HG03103 (cell line): ENCODE measurements around the gene DVL1.
A peak's percentile ranks its signal among the peaks of the same experiment; 100 is the strongest.

Experiments
- ATAC-seq: cut with Tn5 transposase; IDR thresholded peaks from one replicate; pipeline ENCODE4 v1.9.1; 2021; ENCODE audit warnings: low read depth; ENCODE audit not compliant: unreplicated experiment

DVL1 gene

GRCh38 chr1:1314237-1314586, 35.0 kb downstream of the DVL1 start:
- ATAC-seq = no peak

- no peak for ATAC-seq
Observed at GRCh38 chr1:1313500-1314236, 35.5 kb downstream of the DVL1 start.

DNA sequence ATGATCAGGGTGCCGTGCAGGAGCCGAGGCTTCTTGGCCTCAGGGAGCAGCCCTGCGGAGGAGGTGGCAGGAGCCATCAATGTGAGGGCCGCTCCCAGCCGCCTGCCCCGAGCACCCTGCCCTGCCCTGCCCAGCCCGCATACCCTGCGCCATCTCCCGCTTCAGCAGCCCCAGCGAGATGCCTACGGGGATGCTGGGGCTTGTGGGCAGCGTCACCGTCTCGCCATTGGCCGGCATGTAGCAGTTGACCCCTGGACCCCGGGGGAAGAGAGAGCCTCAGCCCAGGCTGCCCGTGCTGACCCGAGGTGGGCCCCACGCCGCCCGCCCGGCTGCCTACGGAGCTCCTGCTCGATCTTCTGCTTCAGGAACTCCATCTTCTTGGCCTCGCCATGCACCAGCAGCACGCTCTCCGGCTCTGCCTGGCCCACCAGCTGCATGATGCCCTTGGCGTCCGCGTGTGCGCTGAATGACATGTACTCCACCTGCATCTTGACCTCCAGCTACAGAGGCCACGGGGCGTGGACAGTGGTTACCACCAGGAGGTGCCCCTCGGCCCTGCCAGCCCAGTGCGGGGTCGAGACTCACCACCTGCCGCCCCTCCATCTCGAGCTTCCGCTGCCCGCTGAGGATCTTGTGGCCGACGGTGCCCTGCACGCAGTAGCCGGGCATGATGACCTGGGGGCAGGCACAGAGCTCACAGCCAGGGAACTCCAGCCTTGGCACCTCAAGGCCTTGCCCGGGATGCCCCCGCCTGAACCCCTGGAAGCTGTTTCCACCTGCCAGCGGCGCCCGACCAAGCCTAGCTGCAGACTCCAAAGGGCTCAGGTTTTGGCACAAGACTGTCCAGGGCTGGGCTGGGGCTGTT, 36.5 kb downstream of the DVL1 start:
- ATAC-seq = no peak

DNA sequence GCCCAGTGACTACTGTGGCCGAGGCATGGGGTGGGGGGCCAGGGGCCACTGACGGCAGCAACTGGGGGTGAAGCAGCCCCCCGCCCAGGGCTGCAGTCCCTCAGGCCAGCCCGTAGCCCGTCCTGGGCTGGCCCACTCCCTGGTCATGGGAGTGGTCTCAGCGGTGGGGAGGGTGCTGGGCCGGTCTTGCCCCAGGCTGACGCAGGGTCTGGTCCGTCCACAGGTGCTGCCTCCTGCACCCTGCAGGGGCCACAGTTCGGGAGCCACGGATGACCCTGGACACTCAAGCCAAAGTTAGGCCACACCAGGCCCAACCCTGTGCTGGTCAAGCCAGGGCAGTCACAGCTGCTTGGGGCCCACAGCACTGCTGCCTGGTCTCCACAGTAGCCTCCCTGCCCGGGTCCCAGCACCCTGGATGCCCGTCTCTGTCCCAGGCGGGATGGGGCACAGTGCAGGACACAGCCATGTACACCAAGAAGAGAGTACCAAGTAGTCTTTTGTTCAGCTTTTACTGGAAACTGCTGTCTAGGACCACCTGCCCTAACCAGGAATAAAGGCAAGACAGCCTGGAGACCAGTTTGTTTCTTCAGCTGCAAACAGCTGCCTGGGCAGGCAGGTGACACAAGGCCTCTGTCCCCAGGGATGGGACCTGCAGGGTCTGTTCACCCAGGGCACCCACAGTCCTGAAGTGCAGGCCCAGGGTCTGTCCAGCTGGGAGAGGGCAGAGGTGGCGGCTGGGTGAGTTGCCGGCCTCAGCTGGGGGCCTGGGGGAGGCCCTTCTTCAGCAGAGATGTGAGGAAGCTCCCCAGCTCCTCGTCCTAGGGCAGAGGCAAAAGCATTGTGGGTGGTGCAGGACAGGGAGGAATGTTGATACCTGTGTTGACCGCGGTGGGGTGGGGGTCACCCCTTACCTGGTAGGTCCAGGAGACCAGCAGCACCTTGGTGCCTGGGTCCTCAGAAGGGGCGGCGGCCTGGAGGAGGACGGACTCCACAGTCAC, 37.8 kb downstream of the DVL1 start:
- no peak for ATAC-seq

DNA sequence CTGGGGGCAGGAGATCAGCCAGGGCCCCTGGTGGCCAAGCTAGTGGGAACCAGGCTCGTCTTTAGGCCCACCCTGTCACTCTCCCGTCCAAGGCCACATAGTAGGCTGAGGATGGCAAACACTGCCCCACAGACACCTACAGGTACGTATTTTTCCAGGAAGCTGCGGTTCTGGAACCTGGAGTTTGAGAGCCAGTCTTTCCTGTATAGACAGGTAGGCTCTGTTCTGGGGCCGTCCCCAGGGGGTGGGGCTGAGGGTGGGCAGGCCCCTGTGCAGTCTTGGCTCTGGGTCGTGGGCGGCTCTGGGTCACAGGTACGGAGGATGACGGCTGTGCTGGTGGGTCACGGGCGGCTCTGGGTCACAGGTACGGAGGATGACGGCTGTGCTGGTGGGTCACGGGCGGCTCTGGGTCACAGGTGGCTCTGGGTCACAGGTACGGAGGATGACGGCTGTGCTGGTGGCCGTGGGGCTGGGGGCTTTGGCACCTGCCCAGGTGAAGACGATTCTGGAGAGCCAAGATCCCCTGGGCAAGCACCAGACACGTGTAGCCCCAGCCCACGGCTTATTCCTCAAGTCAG, 38.7 kb downstream of the DVL1 start:
- no peak for ATAC-seq

DNA sequence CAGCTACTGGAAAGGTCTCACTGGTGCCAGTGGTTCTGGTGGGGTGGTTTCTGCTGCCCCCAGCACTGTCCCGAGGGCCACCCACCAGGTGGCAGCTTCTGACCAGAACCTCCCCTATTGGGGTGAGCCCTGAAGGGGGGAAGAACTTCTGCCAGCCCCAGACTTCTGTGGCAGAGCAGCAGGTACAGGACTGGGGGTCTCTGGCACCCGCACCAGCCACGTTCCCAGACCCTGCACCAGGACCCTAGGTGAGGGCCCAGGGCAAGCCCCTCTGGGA, 39.2 kb downstream of the DVL1 start:
- ATAC-seq = no peak

DNA sequence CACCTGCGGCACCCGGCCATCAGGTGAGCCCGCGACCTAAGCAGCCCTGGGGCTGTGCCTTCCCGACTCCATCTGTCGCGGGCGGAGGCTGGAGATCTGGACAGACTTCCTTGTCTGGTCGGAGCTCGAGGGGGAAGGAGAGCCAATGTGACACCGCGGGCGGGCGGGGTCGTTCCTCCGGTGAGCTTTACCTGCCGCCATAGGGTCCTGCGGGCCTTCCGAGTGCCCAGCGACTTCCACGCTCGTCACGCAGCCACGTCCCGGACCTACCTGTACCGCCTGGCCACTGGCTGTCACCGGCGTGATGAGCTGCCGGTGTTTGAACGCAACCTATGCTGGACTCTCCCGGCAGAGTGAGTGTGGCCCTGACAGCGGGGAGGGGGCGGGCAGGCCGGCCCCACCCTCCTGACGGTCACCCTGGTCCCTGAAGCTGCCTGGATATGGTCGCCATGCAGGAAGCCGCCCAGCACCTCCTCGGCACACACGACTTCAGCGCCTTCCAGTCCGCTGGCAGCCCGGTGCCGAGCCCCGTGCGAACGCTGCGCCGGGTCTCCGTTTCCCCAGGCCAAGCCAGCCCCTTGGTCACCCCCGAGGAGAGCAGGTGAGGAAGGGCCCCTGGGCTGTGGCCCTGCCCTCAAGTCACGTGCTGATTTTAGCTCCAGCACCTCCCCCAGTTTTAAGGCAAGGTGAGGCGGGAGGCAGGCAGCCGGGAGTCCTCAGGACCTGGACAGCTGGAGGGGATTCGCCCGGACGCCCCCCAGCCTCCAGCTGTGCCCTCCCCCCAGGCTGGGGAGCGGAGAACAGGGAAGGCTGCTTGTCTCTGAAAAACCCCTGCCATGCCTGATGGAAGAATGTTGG, 39.7 kb downstream of the DVL1 start:
- no peak for ATAC-seq

DNA sequence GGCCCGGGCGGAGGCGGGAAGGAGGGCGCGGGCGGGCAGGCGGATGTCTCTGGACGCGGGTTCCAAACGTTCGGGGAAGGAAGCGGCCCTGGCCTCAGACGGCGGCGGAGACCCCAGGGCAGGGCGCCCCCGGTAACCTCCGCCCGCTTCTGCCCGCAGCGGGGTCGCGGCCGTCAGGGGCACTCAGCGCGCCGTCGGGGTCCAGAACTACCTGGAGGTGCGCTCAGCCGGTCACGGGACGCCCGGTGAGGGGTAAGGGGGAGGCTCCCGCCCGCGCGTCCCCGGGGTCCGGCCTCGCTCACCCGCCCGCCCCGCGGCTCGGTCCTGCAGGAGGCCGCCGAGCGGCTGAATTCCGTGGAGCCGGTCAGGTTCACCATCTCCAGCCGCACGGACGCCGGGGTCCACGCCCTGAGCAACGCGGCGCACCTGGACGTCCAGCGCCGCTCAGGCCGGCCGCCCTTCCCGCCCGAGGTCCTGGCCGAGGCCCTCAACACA, 40.4 kb downstream of the DVL1 start:
- no peak for ATAC-seq

GRCh38 chr1:1307923-1308755, 41.1 kb downstream of the DVL1 start, which contains the start of the genes ACAP3 and PUSL1:
TSS of gene ACAP3 (minus strand) at chr1:1307930. CDS start at chr1:1307815, 115 bp downstream.
TSS of gene PUSL1 (plus strand) at chr1:1308597. CDS start at chr1:1308644, 47 bp downstream.
- peak; percentile 49 for ATAC-seq

DNA sequence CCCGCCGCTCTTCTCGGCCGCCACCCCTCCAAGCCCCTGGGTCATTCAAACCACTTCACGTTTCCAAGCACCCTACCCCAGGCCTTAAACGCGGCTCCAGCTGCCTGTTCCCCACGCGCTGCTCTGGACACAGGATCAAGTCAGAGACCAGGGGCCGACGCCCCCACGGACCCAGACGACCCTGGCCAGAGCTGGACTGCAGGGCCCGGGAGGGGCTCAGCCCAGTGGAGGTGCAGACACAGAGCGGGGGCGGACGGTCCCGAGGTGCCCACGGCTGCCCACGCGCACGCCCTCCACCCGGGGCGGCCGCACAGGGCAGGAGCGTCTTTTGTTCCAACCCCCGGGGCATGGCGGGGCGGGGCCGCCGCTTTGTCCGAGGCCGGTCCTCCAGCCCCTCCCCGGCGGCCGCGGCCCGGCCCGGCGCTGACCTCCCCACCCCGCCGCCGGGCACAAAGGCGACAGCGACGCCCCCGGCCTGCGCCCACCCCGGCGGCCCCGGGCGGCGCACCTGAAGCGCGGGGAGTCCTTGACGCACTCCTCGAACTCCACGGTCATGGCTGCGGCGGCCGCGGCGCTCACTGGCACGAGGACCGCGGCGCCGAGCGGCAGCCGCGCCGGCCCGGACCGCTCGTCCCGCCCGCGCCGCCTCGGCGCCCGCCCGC, 41.8 kb downstream of the DVL1 start:
- no peak for ATAC-seq

GRCh38 chr1:1306661-1307260, 42.5 kb downstream of the DVL1 start:
- no peak for ATAC-seq

GRCh38 chr1:1306070-1306660, 43.1 kb downstream of the DVL1 start:
- ATAC-seq = no peak

DNA sequence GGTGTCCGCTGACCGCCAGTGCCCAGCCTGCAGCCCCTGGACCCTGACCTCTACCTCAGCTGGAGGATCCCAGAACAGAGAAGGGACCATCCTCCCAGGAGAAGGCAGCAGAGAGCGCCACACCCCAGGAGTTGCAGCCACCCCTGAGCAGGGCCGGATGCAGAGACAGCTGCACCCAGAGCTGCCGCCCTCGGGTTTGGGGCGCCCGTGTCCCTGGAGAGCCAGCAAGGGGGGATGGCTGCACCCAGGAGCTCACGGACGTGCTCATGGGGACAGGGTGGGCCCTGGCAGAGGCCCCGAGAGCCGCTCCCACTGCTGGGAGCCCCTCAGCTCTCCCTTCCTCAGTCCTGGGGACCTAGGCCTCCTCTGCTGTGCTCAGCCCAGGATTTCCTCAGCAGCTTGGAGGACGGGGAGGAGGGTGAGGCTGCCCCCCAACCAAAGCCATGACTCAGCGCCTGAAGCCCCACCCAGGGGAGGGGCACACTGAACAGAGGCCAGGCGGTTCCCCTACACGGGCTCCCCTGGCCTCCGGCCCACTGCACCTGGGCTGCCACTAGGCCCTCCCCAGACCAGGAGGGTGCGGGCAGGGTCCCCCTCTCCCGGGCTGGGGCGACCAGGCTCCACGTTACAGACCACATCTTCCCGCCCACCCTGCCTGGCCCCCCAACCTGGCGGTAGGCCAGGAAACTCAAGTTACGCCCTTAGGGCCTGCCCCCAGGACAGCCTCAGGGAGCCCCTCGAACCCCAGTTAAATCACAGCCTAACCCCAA, 43.7 kb downstream of the DVL1 start:
- no peak for ATAC-seq

DNA sequence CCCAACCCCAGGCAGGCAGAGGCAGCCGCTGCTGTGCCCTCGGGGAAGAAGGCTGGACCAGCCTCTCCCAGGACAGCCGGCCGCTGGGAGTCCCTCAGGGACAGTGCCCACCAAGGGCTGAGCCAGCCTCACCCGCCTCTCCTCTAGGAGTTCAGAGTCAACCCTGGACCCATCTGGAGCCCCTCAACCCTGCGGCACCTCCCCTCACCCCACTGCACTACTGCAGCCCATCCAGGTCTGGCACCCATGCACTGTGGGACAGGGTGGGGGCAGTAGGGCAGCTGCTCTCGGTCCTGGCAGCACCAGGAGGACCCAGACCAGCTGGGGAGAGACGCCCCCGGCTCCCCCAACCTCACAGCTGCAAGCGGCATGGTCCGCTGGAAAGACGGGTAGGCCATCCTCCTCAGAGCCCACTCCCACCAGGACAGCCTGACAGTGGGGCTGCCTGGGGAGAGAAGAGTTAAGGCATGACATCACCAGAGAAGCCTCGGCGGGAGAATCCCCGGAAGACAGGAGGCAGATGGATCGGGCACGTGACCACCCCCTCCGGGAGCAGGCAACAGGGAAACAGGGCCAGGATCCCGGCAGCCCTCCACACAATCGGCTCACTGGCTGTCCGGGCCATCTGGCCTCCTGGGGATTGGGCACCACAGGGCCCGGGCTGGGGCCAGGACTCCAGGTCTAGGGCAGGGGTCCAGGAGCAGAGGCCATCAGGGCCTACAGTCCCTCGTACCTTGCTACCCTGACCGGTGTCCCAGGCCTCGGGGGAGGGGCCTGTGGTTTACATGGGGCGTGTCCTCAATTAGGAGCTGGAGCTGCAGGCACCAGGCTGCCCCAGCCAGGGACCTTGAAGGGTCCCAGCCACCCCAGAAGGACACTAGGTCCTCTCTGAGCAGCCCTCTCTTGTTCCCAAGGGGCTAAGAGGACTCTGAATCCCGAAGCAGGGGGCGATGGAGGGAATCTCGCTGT, 44.6 kb downstream of the DVL1 start:
- ATAC-seq = no peak

DNA sequence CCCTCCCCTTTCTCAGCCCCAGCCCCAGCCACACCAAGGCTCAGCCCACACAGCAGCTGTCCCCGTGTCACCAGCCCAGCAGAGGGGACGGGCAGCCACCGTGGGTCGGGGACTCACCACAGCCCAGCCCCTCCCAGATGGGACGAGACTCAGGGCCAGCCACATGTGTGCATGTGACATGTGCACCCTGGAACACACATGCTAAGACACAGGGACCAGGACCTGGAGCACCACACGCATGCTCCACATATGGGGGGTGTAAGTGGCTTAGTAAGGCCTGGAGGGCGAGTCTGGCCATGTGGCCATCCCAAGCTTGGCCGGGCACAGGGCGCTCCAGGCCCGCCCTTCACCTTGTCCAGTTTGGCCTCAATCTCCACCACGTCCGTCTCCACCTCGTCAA, 45.5 kb downstream of the DVL1 start:
- no peak for ATAC-seq
